Posterior vena cava (tissue), 2 donors: ENCODE data around the gene PCDH9. TPM values are rescaled to one million over a fixed set of nuclear protein-coding genes. Genes with fewer than 3 reads are reported as not detected.

ENCODE experiments used
- DNase-seq: peaks from one replicate; pipeline ENCODE4 v3.0.0-alpha.2; 2020; ENCODE audit warnings: low spot score
- intact Hi-C, 2 donors: fragments of 100-400 bp; cut with DNase I; formaldehyde crosslinking; loops; one replicate each; pipeline versions ENCODE4 v1.14.1 to v1.14.2; 2022 to 2023
- total RNA-seq, 2 donors: library from RNA; stranded (reverse); fragmentation: NEBNext Ultra II Directional; extraction: Animal tissue kit (Norgen Biotek cat#: 25700); gene quantifications; one replicate each; pipeline ENCODE4 v1.2.1, GENCODE V29; 2021
- donor health status: DM: yes; HTN: yes; CAD: no.
- donor health status: DM: yes; HTN: yes; CAD: no.

Gene PCDH9
- total RNA-seq, 2 donors from 2014 or later = 1.6 to 2.4 TPM

GRCh38 chr13:66359910-66360552 lies 870.1 kb downstream of the PCDH9 start:
- intact Hi-C loops = no loop called here
- DNase-seq = no peak

- DNase-seq = no peak
- intact Hi-C loops = no loop called here
Measured at GRCh38 chr13:66359393-66359792, 870.7 kb downstream of the PCDH9 start.

GRCh38 chr13:66358564-66358963 lies 871.6 kb downstream of the PCDH9 start:
- DNase-seq = no peak
- intact Hi-C loops = no loop called here

- DNase-seq = no peak
- intact Hi-C loops = no loop called here
Measured at GRCh38 chr13:66357463-66357862, 872.7 kb downstream of the PCDH9 start.

GRCh38 chr13:66354879-66355751 lies 875.0 kb downstream of the PCDH9 start:
- no peak for DNase-seq
- intact Hi-C loops = no loop called here

- intact Hi-C loops = no loop called here
Measured at GRCh38 chr13:66353664-66354063, 876.5 kb downstream of the PCDH9 start.

GRCh38 chr13:66349966-66350365 lies 880.2 kb downstream of the PCDH9 start:
- intact Hi-C loops = no loop called here
- DNase-seq = no peak

More at GRCh38 chr13:66353664-66354063, 876.5 kb downstream of the PCDH9 start:
- no peak for DNase-seq

GRCh38 chr13:66348745-66349690 lies 881.1 kb downstream of the PCDH9 start:
- no peak for DNase-seq
- intact Hi-C loops = no loop called here

GRCh38 chr13:66347486-66348117 lies 882.5 kb downstream of the PCDH9 start:
- no peak for DNase-seq
- intact Hi-C loops = no loop called here

GRCh38 chr13:66345971-66346370 lies 884.2 kb downstream of the PCDH9 start:
- intact Hi-C loops = no loop called here
- no peak for DNase-seq

- no peak for DNase-seq
Measured at GRCh38 chr13:66345518-66345810, 884.7 kb downstream of the PCDH9 start.

GRCh38 chr13:66344805-66345517 lies 885.2 kb downstream of the PCDH9 start:
- no peak for DNase-seq

More at GRCh38 chr13:66345518-66345810, 884.7 kb downstream of the PCDH9 start:
- intact Hi-C loops = no loop called here

GRCh38 chr13:66343224-66343828 lies 886.8 kb downstream of the PCDH9 start:
- intact Hi-C loops = no loop called here
- no peak for DNase-seq

More at GRCh38 chr13:66344805-66345517, 885.2 kb downstream of the PCDH9 start:
- intact Hi-C loops = no loop called here

GRCh38 chr13:66341635-66342377 lies 888.3 kb downstream of the PCDH9 start:
- no peak for DNase-seq
- intact Hi-C loops = no loop called here

GRCh38 chr13:66339214-66339613 lies 890.9 kb downstream of the PCDH9 start:
- no peak for DNase-seq
- intact Hi-C loops = no loop called here

- DNase-seq = no peak
Measured at GRCh38 chr13:66338542-66338941, 891.6 kb downstream of the PCDH9 start.

GRCh38 chr13:66335626-66336025 lies 894.5 kb downstream of the PCDH9 start:
- DNase-seq = no peak
- intact Hi-C loops = no loop called here

More at GRCh38 chr13:66338542-66338941, 891.6 kb downstream of the PCDH9 start:
- intact Hi-C loops = no loop called here
